Measurements from ENCODE around the gene TRMT44. TPM values are rescaled to one million over a fixed set of nuclear protein-coding genes. Genes with fewer than 3 reads are reported as not detected.

The TRMT44 gene
- total and polyA plus RNA-seq, 2 of the 13 experiments (the other 11 are each of a cell fraction or from before 2014, with no cell fraction given) = 5.8 to 8.6 TPM

DNA sequence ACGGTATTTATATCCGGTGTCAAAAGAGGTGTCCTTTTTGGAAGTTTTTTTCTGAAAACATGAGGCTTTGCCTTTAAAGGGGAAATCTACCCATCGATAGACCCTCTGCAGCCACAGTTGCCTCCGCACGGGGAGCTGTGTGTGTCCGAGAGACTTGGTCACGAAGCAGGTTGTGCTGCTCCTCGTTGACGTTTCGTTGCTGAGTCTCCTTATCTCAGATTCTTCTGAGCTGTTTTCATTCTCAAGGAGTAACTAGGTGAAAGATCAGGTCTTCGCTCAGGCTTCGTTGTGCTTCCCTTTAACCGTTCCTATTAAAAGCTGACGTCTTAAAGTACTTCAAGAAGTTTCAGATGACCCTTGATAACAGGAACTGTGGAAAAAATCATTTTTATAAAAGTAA lies 23.8 kb downstream of the TRMT44 start:
- DNase-seq (ENCODE audit: low spot score) = no peak
- TF ChIP-seq ZNF317 (CRISPR knock-in tag; IDR thresholded peaks at IDR 0.05) (no peak), SKI (IDR thresholded peaks at IDR 0.05; ENCODE audit: partially characterized antibody) (no peak), ZNF124 (CRISPR knock-in tag; IDR thresholded peaks at IDR 0.05) (no peak), SRF (IDR thresholded peaks at IDR 0.05; ENCODE audit: low read depth, low read length) (no peak), ZNF724P (CRISPR knock-in tag; IDR thresholded peaks at IDR 0.05; ENCODE audit: borderline replicate concordance) (no peak), TGIF2 (CRISPR knock-in tag; IDR thresholded peaks at IDR 0.05) (no peak), ZNF329 (CRISPR knock-in tag; IDR thresholded peaks at IDR 0.05; ENCODE audit: low read depth) (no peak), ZSCAN22 (CRISPR knock-in tag; IDR thresholded peaks at IDR 0.05) (no peak)
- TF ChIP-seq, protein P1, sequence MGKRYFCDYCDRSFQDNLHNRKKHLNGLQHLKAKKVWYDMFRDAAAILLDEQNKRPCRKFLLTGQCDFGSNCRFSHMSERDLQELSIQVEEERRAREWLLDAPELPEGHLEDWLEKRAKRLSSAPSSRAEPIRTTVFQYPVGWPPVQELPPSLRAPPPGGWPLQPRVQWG (CRISPR knock-in tag; IDR thresholded peaks at IDR 0.05; ENCODE audit: borderline replicate concordance, low read depth) = no peak
- TF ChIP-seq, protein P2, sequence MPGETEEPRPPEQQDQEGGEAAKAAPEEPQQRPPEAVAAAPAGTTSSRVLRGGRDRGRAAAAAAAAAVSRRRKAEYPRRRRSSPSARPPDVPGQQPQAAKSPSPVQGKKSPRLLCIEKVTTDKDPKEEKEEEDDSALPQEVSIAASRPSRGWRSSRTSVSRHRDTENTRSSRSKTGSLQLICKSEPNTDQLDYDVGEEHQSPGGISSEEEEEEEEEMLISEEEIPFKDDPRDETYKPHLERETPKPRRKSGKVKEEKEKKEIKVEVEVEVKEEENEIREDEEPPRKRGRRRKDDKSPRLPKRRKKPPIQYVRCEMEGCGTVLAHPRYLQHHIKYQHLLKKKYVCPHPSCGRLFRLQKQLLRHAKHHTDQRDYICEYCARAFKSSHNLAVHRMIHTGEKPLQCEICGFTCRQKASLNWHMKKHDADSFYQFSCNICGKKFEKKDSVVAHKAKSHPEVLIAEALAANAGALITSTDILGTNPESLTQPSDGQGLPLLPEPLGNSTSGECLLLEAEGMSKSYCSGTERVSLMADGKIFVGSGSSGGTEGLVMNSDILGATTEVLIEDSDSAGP (CRISPR knock-in tag; IDR thresholded peaks at IDR 0.05; ENCODE audit: borderline replicate concordance) = no peak
- Histone ChIP-seq H3K27ac (ENCODE audit: extremely low read length, insufficient read depth, low read length) (no peak overlapping the region), H3K9ac (ENCODE audit: insufficient read depth, low read depth, low read length) (no peak overlapping the region), H3K4me2 (ENCODE audit: low read depth, low read length) (no peak overlapping the region), H3K27me3 (ENCODE audit: control insufficient read depth in 1 of 2, insufficient read depth in 2 of 2, low read length in 2 of 2) (no peaks in the 10 kb centered on the region), H3K4me1 (ENCODE audit: insufficient read depth, low read length) (peaks cover 15% of the 10 kb centered on the region), H4K20me1 (ENCODE audit: insufficient read depth, low read length) (no peaks in the 10 kb centered on the region), H3K4me3 (replicated peaks in 1 of 3; ENCODE audit: insufficient read depth in 1 of 3, low read depth in 2 of 3, low read length in 3 of 3) (no peak overlapping the region), H3K9me3 (ENCODE audit: low read length) (no peaks in the 10 kb centered on the region), H3K36me3 (replicated peaks in 1 of 2; ENCODE audit: control insufficient read depth in 1 of 2, insufficient read depth in 2 of 2, low read length in 2 of 2) (peaks cover 20 to 47% of the 10 kb centered on the region in 2 experiments), H3K79me2 (ENCODE audit: insufficient read depth, low read length) (no peaks in the 10 kb centered on the region), H2AFZ (ENCODE audit: low read length) (no peak overlapping the region)
- ChIA-PET CTCF (ENCODE audit: low intra/inter-chr PET ratio, low total read pairs) (no interaction called here), POLR2A (no interaction called here)
- intact Hi-C loops (cut with micrococcal nuclease; ENCODE audit: unreplicated experiment) = no loop called here
- no peak for ATAC-seq
- FAIRE-seq = no peak
- 95% methylated on average over 14 of the region's 14 CpGs for WGBS (ENCODE audit: low lambda C conversion rate)
- in situ Hi-C loops (cut with HindIII; ENCODE audit: extremely low pct_ligation_motif_present, low pct_unique_long_range_greater_than_20kb) = no loop called here
- no TSS peak for BruUV-seq (replicated peaks)
